GM12878 (cell line): ENCODE results near the gene NUMA1. TPM values are rescaled to one million over a fixed set of nuclear protein-coding genes. Genes with fewer than 3 reads are reported as not detected.

Source experiments
- ATAC-seq: fragments of 200-7000 bp; cut with Tn5 transposase; 3 replicates; pipeline ENCODE4 v1.9.1; 2020; ENCODE audit warnings: mild to moderate bottlenecking, moderate library complexity
- BruUV-seq: library from RNA; stranded (reverse); fragments of 400-500 nt; replicated peaks from 2 replicates; lab custom pipeline; 2021; lab: Mats Ljungman, UMichigan
- CTCF ChIA-PET: fragments of 300-600 bp; sonication (Branson Sonifier 250); formaldehyde crosslinking; extraction: SDS; loops from one replicate; lab custom pipeline; 2021; ENCODE audit warnings: inconsistent platforms; lab: Yijun Ruan, JAX
- POLR2A ChIA-PET: fragments of 350-600 bp; formaldehyde crosslinking; extraction: SDS; loops from one replicate; lab custom pipeline; 2021; ENCODE audit warnings: inconsistent platforms; lab: Charles Lee
- RAD21 ChIA-PET: fragments of 300-600 bp; sonication (Branson Sonifier 250); formaldehyde crosslinking; loops from one replicate; lab custom pipeline; 2023; ENCODE audit warnings: antibody characterized with exemption; ENCODE audit not compliant: unreplicated experiment; lab: Charles Lee
- SMC1A ChIA-PET: fragments of 300-600 bp; sonication (Branson Sonifier 250); formaldehyde crosslinking; loops from one replicate; lab custom pipeline; 2023; ENCODE audit not compliant: unreplicated experiment, uncharacterized antibody; lab: Charles Lee
- DNase-seq: peaks from one replicate; pipeline ENCODE4 v3.0.0-alpha.2; 2011; ENCODE audit warnings: low read depth, low spot score
- FAIRE-seq: peaks from 3 replicates; lab custom pipeline; 2011; peaks lifted over from hg19 to GRCh38; lab: Jason Lieb, UNC
- H2AFZ ChIP-seq: 2 replicates; pipeline ENCODE4 v1.6.0; 2011; ENCODE audit warnings: low read depth, low read length, control low read depth; ENCODE audit not compliant: control insufficient read depth
- H3K27ac ChIP-seq: 2 replicates; pipeline ENCODE4 v1.5.1; 2011; ENCODE audit warnings: control low read depth; ENCODE audit not compliant: control insufficient read depth, insufficient read depth
- H3K27me3 ChIP-seq, 2 experiments: replicated peaks in 1 of 2; 2 replicates each; pipeline versions ENCODE4 v1.6.0 to v1.6.1; 2011; ENCODE audit warnings: low read length in 1 of 2; ENCODE audit not compliant: control insufficient read depth in 2 of 2, insufficient read depth in 2 of 2
- H3K36me3 ChIP-seq, 2 experiments: 2 replicates each; pipeline ENCODE4 v1.5.1; 2011; ENCODE audit warnings: low read length in 1 of 2; ENCODE audit not compliant: control insufficient read depth in 2 of 2, insufficient read depth in 2 of 2
- H3K4me1 ChIP-seq: 2 replicates; pipeline ENCODE4 v1.6.1; 2011; ENCODE audit warnings: mild to moderate bottlenecking, low read length, moderate library complexity, mixed read lengths; ENCODE audit not compliant: control insufficient read depth, insufficient read depth
- H3K4me2 ChIP-seq: 2 replicates; pipeline ENCODE4 v1.6.0; 2011; ENCODE audit warnings: control low read depth; ENCODE audit not compliant: control insufficient read depth, insufficient read depth
- H3K4me3 ChIP-seq: fragments of 200-600 bp; sonication (generic); 2 replicates; pipeline ENCODE4 v1.5.1; 2016
- H3K79me2 ChIP-seq: 2 replicates; pipeline ENCODE4 v1.6.0; 2011; ENCODE audit warnings: low read length; ENCODE audit not compliant: control insufficient read depth, insufficient read depth
- H3K9ac ChIP-seq: 2 replicates; pipeline ENCODE4 v1.8.0; 2011; ENCODE audit warnings: low read length, control low read depth, mixed read lengths; ENCODE audit not compliant: control insufficient read depth, insufficient read depth
- H3K9me3 ChIP-seq: replicated peaks from 3 replicates; pipeline ENCODE4 v1.5.1; 2011; ENCODE audit warnings: mild to moderate bottlenecking, low read length; ENCODE audit not compliant: control insufficient read depth, insufficient read depth
- H4K20me1 ChIP-seq: 2 replicates; pipeline ENCODE4 v1.6.0; 2011; ENCODE audit not compliant: control insufficient read depth, insufficient read depth
- BHLHE40 ChIP-seq, 2 experiments: fragments of 450-650 bp in 1 of 2; IDR thresholded peaks; 2 replicates each; pipeline ENCODE4 v1.6.1; 2011 to 2017; ENCODE audit warnings: low read depth in 2 of 2, borderline replicate concordance in 1 of 2, improper control_type of control experiment in 1 of 2, low read length in 1 of 2, mild to moderate bottlenecking in 1 of 2
- CHD2 ChIP-seq: IDR thresholded peaks from 2 replicates; pipeline ENCODE4 v1.6.1; 2011; ENCODE audit warnings: low read depth, low read length, improper control_type of control experiment, borderline replicate concordance
- DPF2 ChIP-seq: fragments of 450-650 bp; IDR thresholded peaks from 2 replicates; pipeline ENCODE4 v1.6.1; 2017; ENCODE audit warnings: mild to moderate bottlenecking
- HDGF ChIP-seq: fragments of 450-650 bp; IDR thresholded peaks from 2 replicates; pipeline ENCODE4 v1.6.1; 2016; ENCODE audit warnings: antibody characterized with exemption
- MYC ChIP-seq: IDR thresholded peaks from 2 replicates; pipeline ENCODE4 v1.6.1; 2011; ENCODE audit warnings: mild to moderate bottlenecking, low read length, moderate library complexity, inconsistent platforms; ENCODE audit not compliant: insufficient read depth, insufficient replicate concordance, insufficient read length, severe bottlenecking
- NFIC ChIP-seq: IDR thresholded peaks from 2 replicates; pipeline ENCODE4 v1.6.1; 2012; ENCODE audit warnings: low read depth, mild to moderate bottlenecking, inconsistent platforms, low read length, moderate library complexity
- PAX5 ChIP-seq: IDR thresholded peaks from 2 replicates; pipeline ENCODE4 v1.6.1; 2011; ENCODE audit warnings: low read depth, low read length, borderline replicate concordance
- POLR2AphosphoS5 ChIP-seq: IDR thresholded peaks from 2 replicates; pipeline ENCODE4 v1.6.1; 2011; ENCODE audit warnings: mild to moderate bottlenecking, low read length, inconsistent platforms
- POU2F2 ChIP-seq: IDR thresholded peaks from 3 replicates; pipeline ENCODE4 v1.6.1; 2011; ENCODE audit warnings: low read depth, mild to moderate bottlenecking, low read length, borderline replicate concordance
- RUNX3 ChIP-seq: IDR thresholded peaks from 2 replicates; pipeline ENCODE4 v1.6.1; 2012; ENCODE audit warnings: low read length, inconsistent platforms
- SMAD5 ChIP-seq: IDR thresholded peaks from 2 replicates; pipeline ENCODE4 v1.6.1; 2016; ENCODE audit warnings: antibody characterized with exemption, low read depth
- TBL1XR1 ChIP-seq: IDR thresholded peaks from 2 replicates; pipeline ENCODE4 v1.6.1; 2012; ENCODE audit warnings: low read depth, low read length, improper control_type of control experiment
- TCF7 ChIP-seq: IDR thresholded peaks from 2 replicates; pipeline ENCODE4 v1.6.1; 2014; ENCODE audit warnings: antibody characterized with exemption, borderline replicate concordance
- ZNF207 ChIP-seq: fragments of 450-650 bp; IDR thresholded peaks from 2 replicates; pipeline ENCODE4 v1.6.1; 2014; ENCODE audit warnings: antibody characterized with exemption, mild to moderate bottlenecking, borderline replicate concordance
- ZNF274 ChIP-seq: IDR thresholded peaks from one replicate; pipeline ENCODE4 v1.8.0; 2011; ENCODE audit not compliant: insufficient read length, insufficient read depth
- WGBS: methylation state at CpG from one replicate; pipeline ENCODE4 v1.1.6; 2016; ENCODE audit warnings: low lambda C conversion rate; ENCODE audit not compliant: insufficient replicate concordance, insufficient coverage; ENCODE audit errors: missing lambda C conversion rate; 5-methylcytosine and 5-hydroxymethylcytosine counted together
- in situ Hi-C: fragments of 300-500 bp; cut with MboI; formaldehyde crosslinking; loops from 9 replicates; pipeline ENCODE4 v1.14.3; 2018; ENCODE audit warnings: mixed read lengths
- intact Hi-C: fragments of 100-400 bp; cut with micrococcal nuclease; formaldehyde crosslinking; loops from one replicate; pipeline ENCODE4 v1.14.2; 2022; ENCODE audit not compliant: unreplicated experiment
- polyA plus RNA-seq, 11 experiments: library from polyadenylated mRNA; depleted of rRNA in 4 of 11; unstranded in 6 of 11; stranded (reverse) in 5 of 11; fragments of >200 nt; fragmentation: Nextera tagmentation in 4 of 11; fragmentation: Illumina TruSeq in 1 of 11; extraction: Ambion mirVana in 4 of 11; extraction: Trizol in 1 of 11; gene quantifications; 1 replicate in 1 of 11; 2 replicates in 10 of 11; pipeline versions ENCODE4 v1.2.1 to v1.2.3, GENCODE V29; 2011 to 2016; ENCODE audit warnings: inconsistent platforms in 2 of 11, missing spikeins in 2 of 11, low read depth in 1 of 11
- total RNA-seq, 4 experiments: library from RNA; depleted of rRNA in 3 of 4; stranded (reverse); fragments of >200 nt in 3 of 4; fragmentation: Illumina TruSeq in 1 of 4; extraction: Trizol in 1 of 4; gene quantifications; 2 replicates each; pipeline versions ENCODE4 v1.2.1 to v1.2.3, GENCODE V29; 2013 to 2021
- TF ChIP-seq, protein P1 (sequence below): fragments of 450-650 bp; IDR thresholded peaks from 2 replicates; pipeline ENCODE4 v1.6.1; 2016; ENCODE audit warnings: mild to moderate bottlenecking
- TF ChIP-seq, protein P2 (sequence below): IDR thresholded peaks from 2 replicates; pipeline ENCODE4 v1.6.1; 2012; ENCODE audit warnings: low read depth, low read length, improper control_type of control experiment
- TF ChIP-seq, protein P3 (sequence below): fragments of 450-650 bp; IDR thresholded peaks from 2 replicates; pipeline ENCODE4 v1.6.1; 2017; ENCODE audit warnings: low read depth, mild to moderate bottlenecking, moderate library complexity
- TF ChIP-seq, protein P4 (sequence below): fragments of 450-650 bp; IDR thresholded peaks from 2 replicates; pipeline ENCODE4 v1.6.1; 2014; ENCODE audit warnings: mild to moderate bottlenecking

NUMA1 gene
- total and polyA plus RNA-seq, 10 of the 15 experiments (the other 5 are each of a cell fraction or from before 2014, with no cell fraction given) = 5.5 to 111 (median 61.0) TPM

DNA sequence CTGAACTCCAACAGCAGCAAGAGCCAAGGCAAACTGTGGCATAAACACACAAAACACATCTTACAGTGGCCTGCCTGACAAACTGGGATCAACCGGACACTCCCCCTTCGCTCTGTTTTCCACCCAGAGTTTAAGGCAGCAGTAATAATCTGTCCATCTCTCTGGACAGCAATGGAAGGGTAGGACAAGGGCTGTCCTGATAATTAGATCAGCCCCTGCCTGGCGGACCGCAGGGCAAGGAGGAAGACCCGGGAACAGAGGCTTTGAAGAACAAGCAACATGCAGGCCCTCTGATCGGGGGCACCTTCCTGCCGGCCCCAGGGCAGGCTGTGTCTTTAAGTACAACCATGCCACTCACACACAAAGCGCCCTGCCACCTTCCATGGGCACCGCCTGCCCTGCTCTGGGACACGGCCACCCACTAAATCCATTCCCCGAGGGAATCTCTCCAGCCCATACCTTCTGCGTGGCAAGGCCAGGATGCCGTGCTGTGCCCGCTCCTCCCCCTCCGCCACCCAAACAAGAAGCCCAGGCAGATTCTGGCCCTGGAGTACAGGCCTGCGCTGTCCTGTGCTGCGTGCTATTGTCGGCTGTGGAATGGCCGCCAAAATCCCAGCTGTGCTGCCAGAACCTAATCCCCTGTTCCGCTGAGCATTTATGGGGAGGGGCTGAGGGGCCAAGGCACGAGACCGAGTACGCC, 38.8 kb downstream of the NUMA1 start:
- intact Hi-C loops = loop anchor here (2.0 kb wide), 1 partner anchor 39 kb away; the partner anchor contains the start of genes LRRC51 and NUMA1
- RAD21 ChIA-PET = interaction anchor here (3.3 to 4.7 kb wide), 2 partner anchors 29 to 44 kb away, joined by 16 to 46 read pairs; no protein-coding TSS in a partner anchor
- FAIRE-seq = peak; percentile 61
- no peak for DNase-seq
- H2AFZ ChIP-seq = peak overlapping the region; percentile 93
- WGBS = 15% methylated on average over 23 of the region's 23 CpGs
- peaks cover 35% of the 10 kb centered on the region for H3K4me1 ChIP-seq
- CTCF ChIA-PET = interaction anchor here (1.3 to 4.4 kb wide), 8 partner anchors 9 to 390 kb away, joined by 4 to 33 read pairs (median 7); no protein-coding TSS in a partner anchor
- H3K4me2 ChIP-seq = peak overlapping the region; percentile 88
- peaks cover 4 to 8% of the 10 kb centered on the region in 2 experiments for H3K36me3 ChIP-seq
- peak overlapping the region; percentile 65 for H3K4me3 ChIP-seq
- H3K9ac ChIP-seq = peak overlapping the region; percentile 82
- H3K27me3 ChIP-seq = no peaks in the 10 kb centered on the region
- no peaks in the 10 kb centered on the region for H3K9me3 ChIP-seq
- POLR2A ChIA-PET = interaction anchor here (1.2 to 3.9 kb wide), 4 partner anchors 9 to 71 kb away, joined by 3 to 15 read pairs (median 8); partner anchors contain the start of gene ANAPC15
- peaks cover 64% of the 10 kb centered on the region for H3K79me2 ChIP-seq
- peak overlapping the region; percentile 71 for H3K27ac ChIP-seq
- no peaks in the 10 kb centered on the region for H4K20me1 ChIP-seq
- SMC1A ChIA-PET = interaction anchor here (1.0 to 4.3 kb wide), 7 partner anchors 9 to 49 kb away, joined by 3 to 48 read pairs (median 10); no protein-coding TSS in a partner anchor
- in situ Hi-C loops = no loop called here
- BruUV-seq = no TSS peak
- peak; percentile 69 for ATAC-seq
- TF ChIP-seq ZNF274 = no peak
- no peak for TF ChIP-seq SMAD5
- 0 out of 2 replicates have a peak, but pooled peaks have one; percentile 34 for TF ChIP-seq CHD2
- no peak for TF ChIP-seq TCF7
- TF ChIP-seq, protein P1, sequence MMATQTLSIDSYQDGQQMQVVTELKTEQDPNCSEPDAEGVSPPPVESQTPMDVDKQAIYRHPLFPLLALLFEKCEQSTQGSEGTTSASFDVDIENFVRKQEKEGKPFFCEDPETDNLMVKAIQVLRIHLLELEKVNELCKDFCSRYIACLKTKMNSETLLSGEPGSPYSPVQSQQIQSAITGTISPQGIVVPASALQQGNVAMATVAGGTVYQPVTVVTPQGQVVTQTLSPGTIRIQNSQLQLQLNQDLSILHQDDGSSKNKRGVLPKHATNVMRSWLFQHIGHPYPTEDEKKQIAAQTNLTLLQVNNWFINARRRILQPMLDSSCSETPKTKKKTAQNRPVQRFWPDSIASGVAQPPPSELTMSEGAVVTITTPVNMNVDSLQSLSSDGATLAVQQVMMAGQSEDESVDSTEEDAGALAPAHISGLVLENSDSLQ = peak; percentile 60
- no peak for TF ChIP-seq TBL1XR1
- TF ChIP-seq, protein P2, sequence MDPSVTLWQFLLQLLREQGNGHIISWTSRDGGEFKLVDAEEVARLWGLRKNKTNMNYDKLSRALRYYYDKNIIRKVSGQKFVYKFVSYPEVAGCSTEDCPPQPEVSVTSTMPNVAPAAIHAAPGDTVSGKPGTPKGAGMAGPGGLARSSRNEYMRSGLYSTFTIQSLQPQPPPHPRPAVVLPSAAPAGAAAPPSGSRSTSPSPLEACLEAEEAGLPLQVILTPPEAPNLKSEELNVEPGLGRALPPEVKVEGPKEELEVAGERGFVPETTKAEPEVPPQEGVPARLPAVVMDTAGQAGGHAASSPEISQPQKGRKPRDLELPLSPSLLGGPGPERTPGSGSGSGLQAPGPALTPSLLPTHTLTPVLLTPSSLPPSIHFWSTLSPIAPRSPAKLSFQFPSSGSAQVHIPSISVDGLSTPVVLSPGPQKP = no peak
- TF ChIP-seq PAX5 = no peak
- TF ChIP-seq BHLHE40 (IDR thresholded peaks at IDR 0.05; ENCODE audit: borderline replicate concordance in 1 of 2, low read depth in 2 of 2, low read length in 1 of 2) = peak; percentile 47 to 81; a peak in 2 of 4 replicates
- TF ChIP-seq ZNF207 = 0 out of 2 replicates have a peak, but pooled peaks have one; percentile 45
- peak; percentile 19; the same call in 1 of the 2 replicates for TF ChIP-seq HDGF
- peak; percentile 23; the same call in 1 of the 2 replicates for TF ChIP-seq DPF2
- no peak for TF ChIP-seq MYC
- TF ChIP-seq, protein P3, sequence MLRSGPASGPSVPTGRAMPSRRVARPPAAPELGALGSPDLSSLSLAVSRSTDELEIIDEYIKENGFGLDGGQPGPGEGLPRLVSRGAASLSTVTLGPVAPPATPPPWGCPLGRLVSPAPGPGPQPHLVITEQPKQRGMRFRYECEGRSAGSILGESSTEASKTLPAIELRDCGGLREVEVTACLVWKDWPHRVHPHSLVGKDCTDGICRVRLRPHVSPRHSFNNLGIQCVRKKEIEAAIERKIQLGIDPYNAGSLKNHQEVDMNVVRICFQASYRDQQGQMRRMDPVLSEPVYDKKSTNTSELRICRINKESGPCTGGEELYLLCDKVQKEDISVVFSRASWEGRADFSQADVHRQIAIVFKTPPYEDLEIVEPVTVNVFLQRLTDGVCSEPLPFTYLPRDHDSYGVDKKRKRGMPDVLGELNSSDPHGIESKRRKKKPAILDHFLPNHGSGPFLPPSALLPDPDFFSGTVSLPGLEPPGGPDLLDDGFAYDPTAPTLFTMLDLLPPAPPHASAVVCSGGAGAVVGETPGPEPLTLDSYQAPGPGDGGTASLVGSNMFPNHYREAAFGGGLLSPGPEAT = 0 out of 2 replicates have a peak, but pooled peaks have one; percentile 20
- peak; percentile 70 for TF ChIP-seq POLR2AphosphoS5
- TF ChIP-seq POU2F2 = no peak
- TF ChIP-seq, protein P4, sequence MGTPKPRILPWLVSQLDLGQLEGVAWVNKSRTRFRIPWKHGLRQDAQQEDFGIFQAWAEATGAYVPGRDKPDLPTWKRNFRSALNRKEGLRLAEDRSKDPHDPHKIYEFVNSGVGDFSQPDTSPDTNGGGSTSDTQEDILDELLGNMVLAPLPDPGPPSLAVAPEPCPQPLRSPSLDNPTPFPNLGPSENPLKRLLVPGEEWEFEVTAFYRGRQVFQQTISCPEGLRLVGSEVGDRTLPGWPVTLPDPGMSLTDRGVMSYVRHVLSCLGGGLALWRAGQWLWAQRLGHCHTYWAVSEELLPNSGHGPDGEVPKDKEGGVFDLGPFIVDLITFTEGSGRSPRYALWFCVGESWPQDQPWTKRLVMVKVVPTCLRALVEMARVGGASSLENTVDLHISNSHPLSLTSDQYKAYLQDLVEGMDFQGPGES = no peak
- 0 out of 2 replicates have a peak, but pooled peaks have one; percentile 2 for TF ChIP-seq RUNX3
- no peak for TF ChIP-seq NFIC
